T47D (cell line): Measurements from ENCODE around the gene SSC5D.
"Not testable (repeated sequence)": the region's sequence is repeated elsewhere in the genome, so short reads cannot be mapped to it uniquely, and the experiment has no call there.

Experiments
- DNase-seq, 2 experiments: peaks; one replicate each; pipeline versions ENCODE4 v3.0.0 to v3.0.0-alpha.2; 2011 to 2012; ENCODE audit warnings: low read depth in 1 of 2, low spot score in 1 of 2
- JUND ChIP-seq: IDR thresholded peaks from 2 replicates; pipeline ENCODE4 v1.6.1; 2012; ENCODE audit warnings: low read depth
- in situ Hi-C: cut with HindIII; loops from 2 replicates; pipeline ENCODE4 v1.10.0; 2016; ENCODE audit warnings: low sequenced_read_pairs, low pct_unique_long_range_greater_than_20kb

SSC5D gene

GRCh38 chr19:55526216-55527196, 38.3 kb downstream of the SSC5D start:
- no peak for TF ChIP-seq JUND
- peak; percentile 35 to 72 for DNase-seq
- in situ Hi-C loops: no loop called here

GRCh38 chr19:55527197-55528029, 39.2 kb downstream of the SSC5D start:
- TF ChIP-seq JUND: no peak
- in situ Hi-C loops: no loop called here
- no peak for DNase-seq

GRCh38 chr19:55528030-55528803, 40.0 kb downstream of the SSC5D start:
- no peak for TF ChIP-seq JUND
- in situ Hi-C loops: no loop called here
- DNase-seq: no peak

DNA sequence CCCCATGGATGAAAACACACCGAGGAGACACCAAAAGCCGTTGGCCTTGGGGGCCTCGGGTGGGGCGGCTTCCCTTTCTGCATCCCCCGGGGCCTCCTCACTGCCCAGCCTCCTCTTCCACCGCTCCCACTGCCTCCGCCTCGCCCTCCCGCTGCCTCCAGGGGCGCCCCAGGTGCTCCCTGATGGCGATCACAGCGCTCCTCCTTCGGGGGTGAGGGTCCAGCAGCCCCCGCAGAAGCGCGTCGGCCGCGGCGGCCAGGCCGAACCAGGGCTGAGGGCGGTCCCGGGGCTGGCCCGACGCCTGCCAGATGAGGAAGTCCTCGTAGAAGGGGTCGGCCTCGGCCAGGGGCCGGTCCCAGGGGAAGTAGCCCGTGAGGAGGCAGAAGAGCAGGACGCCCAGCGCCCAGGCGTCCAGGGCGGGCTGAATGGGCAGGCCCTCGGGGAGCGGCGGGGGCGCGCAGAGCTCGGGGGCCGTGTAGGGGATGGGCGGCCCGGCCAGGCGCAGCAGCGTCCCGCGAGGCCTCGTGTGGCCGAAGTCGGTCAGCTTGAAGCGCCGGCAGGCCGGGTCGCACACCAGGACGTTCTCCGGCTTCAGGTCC, 41.5 kb downstream of the SSC5D start:
- TF ChIP-seq JUND: no peak
- no peak for DNase-seq
- in situ Hi-C loops: no loop called here

- in situ Hi-C loops: no loop called here
- DNase-seq: no peak
- no peak for TF ChIP-seq JUND
Observed at GRCh38 chr19:55530996-55531395, 42.8 kb downstream of the SSC5D start.

DNA sequence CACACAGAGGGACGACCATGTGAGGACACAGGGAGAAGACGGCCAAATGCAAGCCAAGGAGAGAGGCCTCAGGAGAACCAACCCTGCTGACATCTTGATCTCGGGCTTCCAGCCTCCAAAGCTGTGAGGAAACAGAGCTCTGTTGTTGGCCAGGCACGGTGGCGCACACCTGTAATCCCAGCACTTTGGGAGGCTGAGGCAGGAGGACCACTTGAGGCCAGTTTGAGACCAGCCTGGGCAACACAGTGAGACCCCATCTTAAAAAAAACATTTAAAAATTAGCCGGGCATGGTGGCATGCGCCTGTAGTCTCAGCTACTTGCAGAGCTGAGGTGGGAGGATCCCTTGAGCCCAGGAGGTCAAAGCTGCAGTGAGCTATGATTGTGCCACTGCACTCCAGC, 46.0 kb downstream of the SSC5D start:
- DNase-seq, in situ Hi-C loops: not testable (repeated sequence)

GRCh38 chr19:55535173-55535964, 47.1 kb downstream of the SSC5D start:
- DNase-seq: no peak
- in situ Hi-C loops: no loop called here
- TF ChIP-seq JUND: no peak

- no peak for TF ChIP-seq JUND
- no peak for DNase-seq
- in situ Hi-C loops: no loop called here
Observed at GRCh38 chr19:55535965-55536350, 47.7 kb downstream of the SSC5D start.

- DNase-seq: no peak
- in situ Hi-C loops: no loop called here
- TF ChIP-seq JUND: no peak
Observed at GRCh38 chr19:55536366-55536765, 48.1 kb downstream of the SSC5D start.

- in situ Hi-C loops: no loop called here
- TF ChIP-seq JUND: no peak
- DNase-seq: no peak
Observed at GRCh38 chr19:55536951-55537740, 48.9 kb downstream of the SSC5D start, which contains the start of gene SBK2. Gene SBK2 (minus strand): TSS chr19:55537133. CDS start chr19:55536294, 839 bp downstream.

DNA sequence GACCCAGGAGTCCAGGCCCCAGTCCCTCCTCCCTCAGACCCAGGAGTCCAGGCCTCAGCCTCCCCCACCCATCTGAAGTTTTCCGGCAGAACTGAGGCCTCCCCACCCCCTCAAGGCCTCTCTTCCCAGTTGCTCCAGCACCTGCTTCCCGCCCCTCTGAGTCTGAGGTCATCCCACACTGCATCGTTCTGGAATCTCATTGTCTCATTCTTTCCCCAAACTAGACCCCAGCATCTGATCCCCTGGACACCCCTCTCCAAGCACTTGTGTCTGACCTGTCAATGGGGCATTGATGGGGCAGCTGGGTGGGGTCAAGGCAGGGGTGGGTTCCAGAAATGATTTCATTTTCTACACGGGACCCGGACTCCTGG, 49.5 kb downstream of the SSC5D start:
- DNase-seq: no peak
- TF ChIP-seq JUND: no peak
- in situ Hi-C loops: no loop called here
